Choroid plexus epithelial cell (primary cell): Measurements from ENCODE around the gene HIBADH.

Experiments used
- DNase-seq: peaks from one replicate; pipeline ENCODE4 v3.0.0-alpha.2; 2010; ENCODE audit warnings: low read depth
- H3K4me3 ChIP-seq: 2 replicates; pipeline ENCODE4 v1.5.1; 2011; ENCODE audit warnings: low read depth, mild to moderate bottlenecking, control low read depth, low read length, moderate library complexity
- TF ChIP-seq, protein P1 (sequence below): conservative IDR thresholded peaks from 2 replicates; pipeline ENCODE4 v1.5.1; 2011; ENCODE audit warnings: low read depth, mild to moderate bottlenecking, control low read depth, inconsistent platforms, low read length, moderate library complexity

The HIBADH gene

DNA sequence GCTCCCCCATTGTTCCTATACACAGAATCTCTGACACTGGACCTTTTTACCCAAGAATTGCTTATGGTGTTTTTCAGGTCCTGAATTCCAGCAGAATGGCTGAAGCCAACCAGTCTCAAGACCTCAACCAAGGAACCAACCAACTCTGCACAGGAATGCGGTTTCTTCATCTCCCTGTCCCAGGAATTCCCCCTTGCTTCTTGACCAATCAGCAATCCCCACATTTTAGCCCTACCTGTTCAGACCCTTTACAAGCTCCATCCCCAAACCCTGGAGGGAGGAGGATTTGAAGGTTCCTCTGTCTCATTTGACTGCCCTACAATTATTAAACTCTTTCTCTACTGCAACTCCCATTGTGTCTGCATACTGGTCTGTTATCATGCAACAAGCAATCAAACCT, 35.5 kb downstream of the HIBADH start:
- H3K4me3 ChIP-seq, result no peak overlapping the region
- TF ChIP-seq, protein P1, sequence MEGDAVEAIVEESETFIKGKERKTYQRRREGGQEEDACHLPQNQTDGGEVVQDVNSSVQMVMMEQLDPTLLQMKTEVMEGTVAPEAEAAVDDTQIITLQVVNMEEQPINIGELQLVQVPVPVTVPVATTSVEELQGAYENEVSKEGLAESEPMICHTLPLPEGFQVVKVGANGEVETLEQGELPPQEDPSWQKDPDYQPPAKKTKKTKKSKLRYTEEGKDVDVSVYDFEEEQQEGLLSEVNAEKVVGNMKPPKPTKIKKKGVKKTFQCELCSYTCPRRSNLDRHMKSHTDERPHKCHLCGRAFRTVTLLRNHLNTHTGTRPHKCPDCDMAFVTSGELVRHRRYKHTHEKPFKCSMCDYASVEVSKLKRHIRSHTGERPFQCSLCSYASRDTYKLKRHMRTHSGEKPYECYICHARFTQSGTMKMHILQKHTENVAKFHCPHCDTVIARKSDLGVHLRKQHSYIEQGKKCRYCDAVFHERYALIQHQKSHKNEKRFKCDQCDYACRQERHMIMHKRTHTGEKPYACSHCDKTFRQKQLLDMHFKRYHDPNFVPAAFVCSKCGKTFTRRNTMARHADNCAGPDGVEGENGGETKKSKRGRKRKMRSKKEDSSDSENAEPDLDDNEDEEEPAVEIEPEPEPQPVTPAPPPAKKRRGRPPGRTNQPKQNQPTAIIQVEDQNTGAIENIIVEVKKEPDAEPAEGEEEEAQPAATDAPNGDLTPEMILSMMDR, result no peak
- DNase-seq, result no peak

DNA sequence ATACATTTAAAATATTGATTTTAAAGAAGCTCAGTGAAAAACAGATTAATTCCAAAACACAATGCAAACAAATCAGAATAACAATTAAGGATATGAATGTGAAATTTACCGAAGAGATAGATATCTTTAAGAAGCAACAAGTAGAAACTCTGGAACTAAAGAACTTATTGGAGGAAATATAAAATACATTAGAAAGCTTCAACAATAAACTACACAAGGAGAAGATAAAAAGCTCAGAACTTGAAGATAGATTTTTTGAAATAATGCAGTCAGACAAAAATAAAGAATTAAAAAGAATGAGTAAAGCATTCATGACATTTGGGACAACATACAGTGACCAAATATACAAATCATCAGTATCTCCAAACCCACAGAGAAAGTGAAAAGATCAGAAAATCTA, 43.2 kb downstream of the HIBADH start:
- TF ChIP-seq, protein P1, result no peak
- DNase-seq, result no peak
- H3K4me3 ChIP-seq, result no peak overlapping the region

- DNase-seq, result no peak
- TF ChIP-seq, protein P1, result no peak
- H3K4me3 ChIP-seq, result no peak overlapping the region
Measured at GRCh38 chr7:27617651-27618381, 44.9 kb downstream of the HIBADH start.

DNA sequence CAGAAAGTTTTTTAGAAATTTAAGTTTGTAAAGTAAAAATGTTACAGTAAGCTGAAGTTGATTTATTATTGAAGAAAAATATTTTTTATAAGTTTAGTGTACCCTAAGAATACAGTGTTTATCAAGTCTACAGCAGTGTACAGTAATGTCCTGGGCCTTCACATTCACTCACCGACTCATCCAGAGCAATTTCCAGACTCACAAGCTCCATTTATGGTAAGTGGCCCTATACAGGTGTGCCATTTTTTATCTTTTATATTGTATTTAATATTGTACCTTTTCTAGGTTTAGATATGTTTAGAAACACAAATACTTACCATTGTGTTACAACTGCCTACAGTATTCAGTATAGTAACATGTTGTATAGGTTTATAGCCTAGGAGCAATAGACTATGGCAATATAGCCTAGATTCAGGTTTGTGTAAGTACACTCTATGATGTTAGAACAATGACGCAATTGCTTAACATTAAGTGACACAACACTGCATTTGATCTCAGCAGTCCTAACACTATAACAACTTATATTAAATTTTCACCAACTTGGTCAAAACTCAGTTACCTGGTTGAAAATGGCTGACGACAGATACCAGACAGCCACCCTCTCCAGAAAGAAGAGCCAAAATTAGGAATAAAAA, 45.7 kb downstream of the HIBADH start:
- H3K4me3 ChIP-seq, result no peak overlapping the region
- no peak for DNase-seq
- TF ChIP-seq, protein P1, result no peak

DNA sequence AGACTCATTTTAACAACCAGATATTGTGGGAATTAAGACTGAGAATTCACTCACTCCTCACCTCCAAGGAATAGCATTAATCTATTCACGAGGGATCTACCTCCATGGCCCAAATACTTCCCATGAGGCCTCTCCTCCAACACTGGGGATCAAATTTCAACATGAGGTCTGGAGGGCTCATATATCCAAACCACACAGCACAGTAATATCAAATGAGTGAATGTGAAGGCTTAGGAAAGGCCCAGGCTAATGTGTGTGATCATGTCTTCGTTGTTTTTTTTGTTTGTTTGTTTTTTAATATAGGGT, 46.5 kb downstream of the HIBADH start:
- DNase-seq, result no peak
- H3K4me3 ChIP-seq, result no peak overlapping the region
- TF ChIP-seq, protein P1, result no peak

DNA sequence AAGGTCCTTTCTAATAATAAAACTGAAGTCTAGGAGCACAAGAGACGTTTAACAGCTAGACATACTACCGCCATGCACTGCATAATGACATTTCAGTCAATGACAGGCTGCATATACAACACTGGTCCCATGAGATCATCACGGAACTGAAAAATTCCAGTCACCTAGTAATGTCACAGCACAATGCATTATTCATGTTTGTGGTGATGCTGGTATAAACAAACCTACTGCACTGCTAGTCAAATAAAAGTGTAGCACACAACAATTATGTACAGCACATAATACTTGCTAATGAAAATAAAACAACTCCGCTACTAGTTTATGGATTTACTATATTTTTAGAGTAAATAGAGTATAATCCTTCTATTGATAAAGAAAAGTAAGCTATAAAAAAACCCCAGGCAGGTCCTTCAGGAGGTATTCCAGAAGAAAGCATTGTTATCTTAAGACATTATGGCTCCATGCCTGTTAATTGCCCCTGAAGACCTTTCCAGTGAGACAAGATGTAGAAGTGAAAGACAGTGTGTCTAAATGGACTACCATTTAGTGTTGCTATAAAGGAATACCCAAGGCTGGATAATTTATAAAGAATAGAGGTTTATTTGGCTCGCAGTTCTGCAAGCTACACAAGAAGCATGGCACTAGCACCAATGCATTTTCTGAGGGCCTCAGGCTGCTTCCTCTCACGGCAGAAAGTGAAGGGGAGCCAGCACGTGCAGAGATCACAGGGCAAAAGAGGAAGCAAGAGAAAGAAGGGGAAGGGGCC, 47.1 kb downstream of the HIBADH start:
- no peak overlapping the region for H3K4me3 ChIP-seq
- DNase-seq, result no peak
- TF ChIP-seq, protein P1, result no peak
